NCI-H1105 treated with DMSO at 0.1 percent for 48 hours (cell line): ENCODE results near the gene B4GALNT4.
"Not testable (repeated sequence)": the region's sequence is repeated elsewhere in the genome, so short reads cannot be mapped to it uniquely, and the experiment has no call there.

ENCODE experiments used
- DNase-seq: peaks from one replicate; lab custom pipeline; 2025; lab: John Stamatoyannopoulos, UW

Gene B4GALNT4

GRCh38 chr11:407651-408123, 38.4 kb downstream of the B4GALNT4 start:
- no peak for DNase-seq

GRCh38 chr11:408154-409007, 39.1 kb downstream of the B4GALNT4 start:
- DNase-seq = no peak

- no peak for DNase-seq
Measured at GRCh38 chr11:409008-409599, 39.8 kb downstream of the B4GALNT4 start.

- no peak for DNase-seq
Measured at GRCh38 chr11:409600-410483, 40.5 kb downstream of the B4GALNT4 start.

GRCh38 chr11:410711-411110, 41.4 kb downstream of the B4GALNT4 start:
- not testable (repeated sequence) for DNase-seq

- DNase-seq = not testable (repeated sequence)
Measured at GRCh38 chr11:411520-411919, 42.2 kb downstream of the B4GALNT4 start.

GRCh38 chr11:412641-413119, 43.4 kb downstream of the B4GALNT4 start:
- DNase-seq = no peak

GRCh38 chr11:413120-414081, 44.1 kb downstream of the B4GALNT4 start:
- DNase-seq = no peak

- DNase-seq = no peak
Measured at GRCh38 chr11:414318-414857, 45.1 kb downstream of the B4GALNT4 start.

- no peak for DNase-seq
Measured at GRCh38 chr11:415640-416041, 46.3 kb downstream of the B4GALNT4 start.

- no peak for DNase-seq
Measured at GRCh38 chr11:416051-416756, 46.9 kb downstream of the B4GALNT4 start.

GRCh38 chr11:416757-417621, 47.7 kb downstream of the B4GALNT4 start:
- DNase-seq = peak; percentile 73

GRCh38 chr11:417652-418342, 48.5 kb downstream of the B4GALNT4 start:
- DNase-seq = no peak

- no peak for DNase-seq
Measured at GRCh38 chr11:418343-419247, 49.3 kb downstream of the B4GALNT4 start.

GRCh38 chr11:419248-420005, 50.1 kb downstream of the B4GALNT4 start:
- DNase-seq = no peak

- no peak for DNase-seq
Measured at GRCh38 chr11:420054-420910, 51.0 kb downstream of the B4GALNT4 start.
